SK-N-DZ (cell line): ENCODE measurements around the gene MIEF1. TPM values are rescaled to one million over a fixed set of nuclear protein-coding genes. Genes with fewer than 3 reads are reported as not detected.

Experiments
- DNase-seq: peaks from one replicate; pipeline ENCODE4 v3.0.0-alpha.2; 2015; ENCODE audit warnings: low spot score
- polyA plus RNA-seq, 2 experiments: library from polyadenylated mRNA; depleted of rRNA; stranded (reverse); fragments of >200 nt; gene quantifications; 2 replicates each; pipeline ENCODE4 v1.2.3, GENCODE V29; 2014

The MIEF1 gene
- 30.9 and 38.7 TPM in 2 replicates for polyA plus RNA-seq (2014; cell fraction: cytosol; rRNA removed)
- 13.4 and 15.8 TPM in 2 replicates for polyA plus RNA-seq (2014; cell fraction: nucleus; rRNA removed)

- DNase-seq = peak; percentile 98
Observed at GRCh38 chr22:39502109-39502788, at the start of gene MIEF1. Gene MIEF1, plus strand, starts transcription at chr22:39502290. Its CDS starts 9,005 bp downstream, at chr22:39511295.

GRCh38 chr22:39452740-39453040, 49.4 kb upstream of the MIEF1 start:
- no peak for DNase-seq

- peak; percentile 39 for DNase-seq
Observed at GRCh38 chr22:39453765-39454378, 48.2 kb upstream of the MIEF1 start.

- no peak for DNase-seq
Observed at GRCh38 chr22:39454385-39454871, 47.7 kb upstream of the MIEF1 start.

GRCh38 chr22:39456522-39457197, 45.4 kb upstream of the MIEF1 start, which contains the start of gene MGAT3:
Gene MGAT3, plus strand, starts transcription at chr22:39457012. Its CDS starts 30,336 bp downstream, at chr22:39487348.
- DNase-seq = no peak

- DNase-seq = no peak
Observed at GRCh38 chr22:39457198-39457555, 44.9 kb upstream of the MIEF1 start.

GRCh38 chr22:39457556-39458443, 44.3 kb upstream of the MIEF1 start:
- DNase-seq = no peak

- DNase-seq = no peak
Observed at GRCh38 chr22:39458444-39459083, 43.5 kb upstream of the MIEF1 start.

GRCh38 chr22:39459681-39460080, 42.4 kb upstream of the MIEF1 start:
- no peak for DNase-seq

GRCh38 chr22:39462443-39463221, 39.5 kb upstream of the MIEF1 start:
- peak; percentile 52 for DNase-seq

GRCh38 chr22:39463277-39463676, 38.8 kb upstream of the MIEF1 start:
- no peak for DNase-seq

- DNase-seq = no peak
Observed at GRCh38 chr22:39463931-39464390, 38.1 kb upstream of the MIEF1 start.

GRCh38 chr22:39466228-39467006, 35.7 kb upstream of the MIEF1 start:
- no peak for DNase-seq

GRCh38 chr22:39467390-39467895, 34.6 kb upstream of the MIEF1 start:
- DNase-seq = no peak

- no peak for DNase-seq
Observed at GRCh38 chr22:39468487-39469325, 33.4 kb upstream of the MIEF1 start.

- DNase-seq = no peak
Observed at GRCh38 chr22:39469326-39469680, 32.8 kb upstream of the MIEF1 start.

- peak; percentile 66 for DNase-seq
Observed at GRCh38 chr22:39469681-39470450, 32.2 kb upstream of the MIEF1 start.
